ENCODE data around the gene KYAT1.

DNA sequence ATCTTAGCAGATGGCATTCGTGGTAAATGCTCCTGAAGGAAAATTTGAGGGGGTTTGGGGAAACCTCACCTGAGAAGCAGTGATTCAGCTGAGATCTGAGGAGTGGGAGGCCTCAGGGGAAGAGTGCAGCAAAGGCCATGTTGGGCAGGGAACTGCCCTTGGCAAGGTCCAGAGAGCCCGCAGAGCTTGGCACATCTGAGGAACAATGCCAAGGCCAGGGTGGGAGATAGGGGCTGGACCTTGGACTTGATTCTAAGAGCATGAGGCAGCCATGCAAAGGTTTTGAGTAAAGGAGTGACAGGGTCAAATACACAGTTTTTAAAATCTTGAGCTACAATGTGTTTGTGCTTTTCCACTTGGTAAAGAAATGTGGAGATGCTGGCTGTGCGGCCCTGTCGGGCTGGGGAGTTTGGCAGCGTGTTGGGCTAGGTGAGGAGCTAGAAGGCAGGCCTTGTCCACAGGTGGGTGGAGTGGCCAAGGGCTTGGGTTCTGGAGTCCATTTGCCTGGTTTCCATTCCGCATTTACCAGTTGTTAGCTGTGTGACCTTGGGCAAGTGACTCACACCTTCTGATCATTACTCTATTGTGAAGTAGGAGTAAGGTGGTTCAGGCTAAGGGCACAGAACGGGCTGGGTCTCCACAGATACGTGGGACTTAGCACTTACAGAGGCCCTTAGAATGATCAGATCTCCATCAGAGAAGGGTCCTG is 88.6 kb downstream of the KYAT1 start:
- TF ChIP-seq, protein P1, sequence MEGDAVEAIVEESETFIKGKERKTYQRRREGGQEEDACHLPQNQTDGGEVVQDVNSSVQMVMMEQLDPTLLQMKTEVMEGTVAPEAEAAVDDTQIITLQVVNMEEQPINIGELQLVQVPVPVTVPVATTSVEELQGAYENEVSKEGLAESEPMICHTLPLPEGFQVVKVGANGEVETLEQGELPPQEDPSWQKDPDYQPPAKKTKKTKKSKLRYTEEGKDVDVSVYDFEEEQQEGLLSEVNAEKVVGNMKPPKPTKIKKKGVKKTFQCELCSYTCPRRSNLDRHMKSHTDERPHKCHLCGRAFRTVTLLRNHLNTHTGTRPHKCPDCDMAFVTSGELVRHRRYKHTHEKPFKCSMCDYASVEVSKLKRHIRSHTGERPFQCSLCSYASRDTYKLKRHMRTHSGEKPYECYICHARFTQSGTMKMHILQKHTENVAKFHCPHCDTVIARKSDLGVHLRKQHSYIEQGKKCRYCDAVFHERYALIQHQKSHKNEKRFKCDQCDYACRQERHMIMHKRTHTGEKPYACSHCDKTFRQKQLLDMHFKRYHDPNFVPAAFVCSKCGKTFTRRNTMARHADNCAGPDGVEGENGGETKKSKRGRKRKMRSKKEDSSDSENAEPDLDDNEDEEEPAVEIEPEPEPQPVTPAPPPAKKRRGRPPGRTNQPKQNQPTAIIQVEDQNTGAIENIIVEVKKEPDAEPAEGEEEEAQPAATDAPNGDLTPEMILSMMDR (IDR thresholded peaks at IDR 0.05; ENCODE audit: borderline replicate concordance, extremely low read depth, low read length, poor library complexity, severe bottlenecking): no peak
- no peak for TF ChIP-seq EZH2 (IDR thresholded peaks at IDR 0.05; ENCODE audit: borderline replicate concordance, low read depth, low read length, severe bottlenecking)

Data from DND-41 (cell line).